ENCODE data around the gene NCKAP5.

NCKAP5 gene

GRCh38 chr2:133369901-133370658 lies 198.2 kb downstream of the NCKAP5 start:
- DNase-seq, result peak; percentile 92

GRCh38 chr2:133365117-133365516 lies 203.1 kb downstream of the NCKAP5 start:
- DNase-seq, result no peak

- DNase-seq, result no peak
Observed at GRCh38 chr2:133364636-133365035, 203.6 kb downstream of the NCKAP5 start.

GRCh38 chr2:133363884-133364283 lies 204.4 kb downstream of the NCKAP5 start:
- DNase-seq, result no peak

- DNase-seq, result peak; percentile 72
Observed at GRCh38 chr2:133362061-133362476, 206.2 kb downstream of the NCKAP5 start.

GRCh38 chr2:133360882-133361281 lies 207.4 kb downstream of the NCKAP5 start:
- DNase-seq, result no peak

- DNase-seq, result no peak
Observed at GRCh38 chr2:133360190-133360589, 208.1 kb downstream of the NCKAP5 start.

- no peak for DNase-seq
Observed at GRCh38 chr2:133352719-133353118, 215.5 kb downstream of the NCKAP5 start.

GRCh38 chr2:133346654-133347053 lies 221.6 kb downstream of the NCKAP5 start:
- no peak for DNase-seq

GRCh38 chr2:133345638-133346037 lies 222.6 kb downstream of the NCKAP5 start:
- no peak for DNase-seq

GRCh38 chr2:133344849-133345248 lies 223.4 kb downstream of the NCKAP5 start:
- DNase-seq, result peak; percentile 19

- DNase-seq, result no peak
Observed at GRCh38 chr2:133343018-133343352, 225.3 kb downstream of the NCKAP5 start.

GRCh38 chr2:133342286-133343017 lies 225.8 kb downstream of the NCKAP5 start:
- DNase-seq, result peak; percentile 91

- no peak for DNase-seq
Observed at GRCh38 chr2:133341575-133341974, 226.7 kb downstream of the NCKAP5 start.

- DNase-seq, result no peak
Observed at GRCh38 chr2:133338224-133338623, 230.0 kb downstream of the NCKAP5 start.

- DNase-seq, result no peak
Observed at GRCh38 chr2:133334923-133335322, 233.3 kb downstream of the NCKAP5 start.

GRCh38 chr2:133333181-133333580 lies 235.1 kb downstream of the NCKAP5 start:
- no peak for DNase-seq

GRCh38 chr2:133331436-133331835 lies 236.8 kb downstream of the NCKAP5 start:
- DNase-seq, result no peak

- DNase-seq, result peak; percentile 11
Observed at GRCh38 chr2:133326652-133327397, 241.4 kb downstream of the NCKAP5 start.

- DNase-seq, result no peak
Observed at GRCh38 chr2:133324150-133324561, 244.1 kb downstream of the NCKAP5 start.

GRCh38 chr2:133322909-133323308 lies 245.4 kb downstream of the NCKAP5 start:
- DNase-seq, result no peak

GRCh38 chr2:133317178-133317577 lies 251.1 kb downstream of the NCKAP5 start:
- no peak for DNase-seq

GRCh38 chr2:133316557-133316956 lies 251.7 kb downstream of the NCKAP5 start:
- no peak for DNase-seq

- no peak for DNase-seq
Observed at GRCh38 chr2:133315280-133315679, 253.0 kb downstream of the NCKAP5 start.

All from NCI-H82 (cell line).